GM18505 (cell line): ENCODE data around the gene CCND1.
"Not testable (repeated sequence)": the region's sequence is repeated elsewhere in the genome, so short reads cannot be mapped to it uniquely, and the experiment has no call there.

Experiments used
- ATAC-seq: cut with Tn5 transposase; IDR thresholded peaks from one replicate; pipeline ENCODE4 v1.9.1; 2021; ENCODE audit not compliant: unreplicated experiment
- POLR2A ChIP-seq: IDR thresholded peaks from 4 replicates; pipeline ENCODE4 v1.6.1; 2011; ENCODE audit warnings: borderline replicate concordance; ENCODE audit not compliant: insufficient read depth, insufficient read length; ENCODE audit errors: extremely low read depth

Gene CCND1

DNA sequence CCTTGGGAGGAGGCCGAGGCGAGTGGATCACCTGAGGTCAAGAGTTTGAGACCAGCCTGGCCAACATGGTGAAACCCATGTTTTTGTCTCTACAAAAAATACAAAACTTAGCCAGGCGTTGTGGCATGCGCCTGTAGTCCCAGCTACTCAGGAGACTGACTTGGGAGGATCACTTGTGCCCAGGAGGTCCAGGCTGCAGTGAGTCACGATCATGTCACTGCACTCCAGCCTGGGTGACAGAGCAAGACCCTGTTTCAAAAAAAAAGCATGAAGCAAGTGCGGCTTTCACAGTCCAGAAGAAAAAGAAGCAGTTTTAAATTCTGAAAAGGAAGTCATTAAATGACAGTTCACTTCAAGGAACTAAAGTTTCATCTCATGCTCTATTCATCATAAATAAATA lies 41.3 kb downstream of the CCND1 start:
- TF ChIP-seq POLR2A: no peak
- no peak for ATAC-seq

- TF ChIP-seq POLR2A: no peak
- no peak for ATAC-seq
Observed at GRCh38 chr11:69682681-69683326, 41.8 kb downstream of the CCND1 start.

DNA sequence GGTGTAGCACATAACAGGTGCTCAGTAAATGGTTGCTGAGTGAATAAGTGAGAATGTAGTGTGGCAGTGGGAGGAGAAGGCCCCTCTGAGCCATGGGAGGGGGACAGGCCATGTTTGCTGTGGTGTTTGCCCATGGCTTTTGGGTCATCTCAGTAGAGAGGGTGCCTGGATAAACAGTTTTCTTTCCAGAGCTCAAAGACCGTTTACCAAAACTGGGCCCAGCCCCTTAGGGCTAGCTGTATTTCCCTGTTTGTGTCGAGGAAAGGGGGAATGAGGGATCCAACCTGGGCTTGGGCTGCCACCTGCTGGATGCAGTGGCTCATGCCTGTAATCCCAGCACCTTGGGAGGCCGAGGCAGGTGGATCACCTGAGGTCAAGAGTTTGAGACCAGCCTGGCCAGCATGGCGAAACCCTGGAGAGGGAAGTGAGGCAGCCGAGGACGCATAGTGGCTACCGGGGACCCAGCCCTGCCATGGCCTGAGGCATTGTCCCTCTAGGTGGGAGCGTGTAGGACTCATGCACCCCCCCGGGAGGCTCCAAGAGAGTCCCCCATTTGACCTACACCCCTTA lies 42.9 kb downstream of the CCND1 start:
- ATAC-seq: no peak
- no peak for TF ChIP-seq POLR2A

GRCh38 chr11:69684651-69685050 lies 43.7 kb downstream of the CCND1 start:
- ATAC-seq: no peak
- no peak for TF ChIP-seq POLR2A

- TF ChIP-seq POLR2A: no peak
- ATAC-seq: no peak
Observed at GRCh38 chr11:69685348-69685747, 44.4 kb downstream of the CCND1 start.

GRCh38 chr11:69686452-69686851 lies 45.5 kb downstream of the CCND1 start:
- no peak for ATAC-seq
- no peak for TF ChIP-seq POLR2A

DNA sequence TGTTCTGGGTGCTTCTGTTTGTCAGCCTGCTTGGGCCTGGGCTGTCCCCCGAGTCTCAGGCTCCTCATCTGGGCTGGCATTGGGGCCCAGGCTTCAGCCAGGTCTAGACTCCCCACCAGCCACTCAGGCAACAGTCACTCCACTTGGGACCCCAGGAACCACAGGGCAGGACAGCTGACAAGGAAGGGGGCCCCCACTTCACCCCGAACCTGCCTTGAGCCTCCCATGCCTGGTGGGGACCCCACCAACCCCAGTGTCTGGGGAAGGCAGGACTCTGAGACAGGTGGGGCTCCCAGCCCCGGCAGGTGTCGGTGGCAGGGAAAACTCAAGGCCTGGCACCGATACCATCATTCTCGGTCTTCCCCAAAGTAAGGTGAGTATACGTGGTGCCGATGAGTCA lies 45.9 kb downstream of the CCND1 start:
- ATAC-seq: no peak
- TF ChIP-seq POLR2A: no peak

DNA sequence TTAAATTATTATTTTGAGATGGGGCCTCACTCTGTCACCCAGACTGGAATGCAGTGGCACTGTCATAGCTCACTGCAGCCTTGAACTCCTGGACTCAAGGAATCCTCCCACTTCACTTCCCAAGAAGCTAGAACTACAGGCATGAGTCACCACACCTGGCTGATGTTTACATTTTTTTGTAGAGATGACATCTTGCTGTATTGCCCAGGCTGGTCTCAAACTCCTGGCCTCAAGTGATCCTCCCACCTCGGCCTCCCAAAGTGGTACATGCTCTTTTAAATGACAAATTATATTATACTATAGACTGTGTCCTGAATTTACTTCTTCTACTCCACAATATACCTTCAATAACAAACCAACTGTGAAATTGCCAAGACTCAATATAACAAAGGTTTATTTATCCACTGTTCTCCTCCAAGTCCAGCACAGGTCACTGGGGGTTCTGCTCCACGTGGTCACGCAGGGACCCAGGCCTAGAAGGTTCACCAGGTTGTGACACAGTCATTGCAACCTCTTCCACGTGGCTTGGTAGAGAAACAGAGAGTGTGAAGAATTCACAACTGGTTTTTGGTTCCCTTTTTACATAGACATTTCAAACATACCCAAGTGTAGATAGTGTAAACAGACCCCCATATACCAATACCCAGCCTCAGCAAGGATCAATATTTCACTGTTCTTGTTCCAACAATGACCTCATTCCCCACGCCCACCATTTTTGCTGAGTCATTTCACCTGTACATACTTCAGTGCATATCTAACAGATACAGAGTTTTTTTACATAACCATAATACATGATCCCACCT lies 47.2 kb downstream of the CCND1 start:
- ATAC-seq: not testable (repeated sequence)

GRCh38 chr11:69689484-69690319 lies 48.7 kb downstream of the CCND1 start:
- no peak for TF ChIP-seq POLR2A
- ATAC-seq: no peak

DNA sequence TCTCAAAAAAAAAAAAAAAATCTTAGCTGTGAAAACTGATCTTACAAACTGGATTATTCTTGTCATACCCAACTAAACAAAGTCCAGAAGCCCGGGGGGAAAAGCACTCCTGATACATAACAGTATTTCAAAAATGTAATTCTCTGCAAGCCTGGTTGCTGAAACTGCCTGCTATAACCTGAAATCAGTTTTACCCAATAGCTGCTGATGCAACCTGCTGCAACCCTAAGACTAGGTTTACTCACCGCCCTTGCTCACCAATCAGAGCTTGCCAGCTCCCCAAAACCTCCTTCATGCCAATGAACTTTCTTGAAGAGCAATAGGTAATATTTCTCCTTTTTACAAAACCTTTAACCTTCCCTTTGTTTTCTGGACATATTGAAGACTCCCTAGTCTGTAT lies 50.5 kb downstream of the CCND1 start:
- TF ChIP-seq POLR2A: no peak
- ATAC-seq: no peak

DNA sequence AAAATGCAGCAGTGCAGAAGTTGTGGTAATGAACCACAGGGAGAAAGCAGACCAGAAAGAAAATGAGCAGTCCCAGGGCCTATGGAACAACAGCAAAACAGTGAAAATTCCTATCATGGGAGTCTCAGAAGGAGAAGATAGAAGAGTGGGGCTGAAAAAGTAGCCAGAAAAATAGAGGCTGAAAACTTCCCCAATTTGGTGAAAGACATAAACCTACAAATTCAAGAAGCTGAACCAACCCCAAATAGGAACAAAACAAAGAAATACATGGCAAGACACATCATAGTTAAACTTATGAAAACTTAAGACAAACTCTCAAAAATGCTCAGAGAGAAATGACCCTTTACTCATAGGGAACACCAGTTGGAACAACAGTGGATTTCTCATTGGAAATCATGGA lies 51.5 kb downstream of the CCND1 start:
- ATAC-seq: no peak
- TF ChIP-seq POLR2A: no peak

DNA sequence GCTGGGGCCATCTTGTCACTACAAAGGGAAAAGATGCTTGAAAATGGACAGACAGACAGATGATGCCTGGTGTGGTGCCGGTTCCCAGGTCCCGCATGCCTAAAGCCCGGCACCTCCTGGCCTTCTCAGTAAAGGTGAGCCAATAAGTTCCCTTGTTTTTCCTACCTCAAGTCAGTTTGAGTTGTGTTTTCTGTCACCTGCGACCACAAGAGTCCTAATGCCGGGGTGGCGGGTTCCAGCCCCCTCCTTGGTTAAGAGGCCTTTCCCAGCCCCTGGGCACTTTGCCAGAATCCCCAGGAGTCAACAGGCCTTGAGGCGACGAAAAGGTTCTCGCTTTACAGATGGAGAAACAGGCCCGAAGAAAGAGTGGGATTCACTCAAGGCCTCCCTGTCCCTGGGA lies 53.8 kb downstream of the CCND1 start:
- no peak for ATAC-seq
- no peak for TF ChIP-seq POLR2A

GRCh38 chr11:69695581-69695980 lies 54.6 kb downstream of the CCND1 start:
- ATAC-seq: no peak
- TF ChIP-seq POLR2A: no peak

GRCh38 chr11:69695995-69696394 lies 55.0 kb downstream of the CCND1 start:
- not testable (repeated sequence) for ATAC-seq
